Measurements from ENCODE around the gene CEP41.

- TF ChIP-seq, protein P1, sequence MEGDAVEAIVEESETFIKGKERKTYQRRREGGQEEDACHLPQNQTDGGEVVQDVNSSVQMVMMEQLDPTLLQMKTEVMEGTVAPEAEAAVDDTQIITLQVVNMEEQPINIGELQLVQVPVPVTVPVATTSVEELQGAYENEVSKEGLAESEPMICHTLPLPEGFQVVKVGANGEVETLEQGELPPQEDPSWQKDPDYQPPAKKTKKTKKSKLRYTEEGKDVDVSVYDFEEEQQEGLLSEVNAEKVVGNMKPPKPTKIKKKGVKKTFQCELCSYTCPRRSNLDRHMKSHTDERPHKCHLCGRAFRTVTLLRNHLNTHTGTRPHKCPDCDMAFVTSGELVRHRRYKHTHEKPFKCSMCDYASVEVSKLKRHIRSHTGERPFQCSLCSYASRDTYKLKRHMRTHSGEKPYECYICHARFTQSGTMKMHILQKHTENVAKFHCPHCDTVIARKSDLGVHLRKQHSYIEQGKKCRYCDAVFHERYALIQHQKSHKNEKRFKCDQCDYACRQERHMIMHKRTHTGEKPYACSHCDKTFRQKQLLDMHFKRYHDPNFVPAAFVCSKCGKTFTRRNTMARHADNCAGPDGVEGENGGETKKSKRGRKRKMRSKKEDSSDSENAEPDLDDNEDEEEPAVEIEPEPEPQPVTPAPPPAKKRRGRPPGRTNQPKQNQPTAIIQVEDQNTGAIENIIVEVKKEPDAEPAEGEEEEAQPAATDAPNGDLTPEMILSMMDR (IDR thresholded peaks at IDR 0.05): no peak
- no peak for TF ChIP-seq POLR2A (IDR thresholded peaks at IDR 0.05)
Measured at GRCh38 chr7:130393101-130393561, 47.7 kb downstream of the CEP41 start.
